Caki2 (cell line): ENCODE results near the gene CORO7. TPM values are rescaled to one million over a fixed set of nuclear protein-coding genes. Genes with fewer than 3 reads are reported as not detected.

ENCODE experiments used
- DNase-seq: peaks from one replicate; pipeline ENCODE4 v3.0.0-alpha.2; 2015; ENCODE audit warnings: low read depth
- in situ Hi-C: cut with HindIII; loops from 2 replicates; pipeline ENCODE4 v1.10.0; 2016; ENCODE audit warnings: low sequenced_read_pairs, low pct_unique_long_range_greater_than_20kb, mixed read lengths
- total RNA-seq: library from RNA; depleted of rRNA; stranded (reverse); fragments of >200 nt; shearing (Covaris generic); gene quantifications from 2 replicates; pipeline ENCODE4 v1.2.3, GENCODE V29; 2014; ENCODE audit warnings: low replicate concordance

CORO7 gene
- total RNA-seq, 1 experiment from 2014 or later = 31.7 TPM

DNA sequence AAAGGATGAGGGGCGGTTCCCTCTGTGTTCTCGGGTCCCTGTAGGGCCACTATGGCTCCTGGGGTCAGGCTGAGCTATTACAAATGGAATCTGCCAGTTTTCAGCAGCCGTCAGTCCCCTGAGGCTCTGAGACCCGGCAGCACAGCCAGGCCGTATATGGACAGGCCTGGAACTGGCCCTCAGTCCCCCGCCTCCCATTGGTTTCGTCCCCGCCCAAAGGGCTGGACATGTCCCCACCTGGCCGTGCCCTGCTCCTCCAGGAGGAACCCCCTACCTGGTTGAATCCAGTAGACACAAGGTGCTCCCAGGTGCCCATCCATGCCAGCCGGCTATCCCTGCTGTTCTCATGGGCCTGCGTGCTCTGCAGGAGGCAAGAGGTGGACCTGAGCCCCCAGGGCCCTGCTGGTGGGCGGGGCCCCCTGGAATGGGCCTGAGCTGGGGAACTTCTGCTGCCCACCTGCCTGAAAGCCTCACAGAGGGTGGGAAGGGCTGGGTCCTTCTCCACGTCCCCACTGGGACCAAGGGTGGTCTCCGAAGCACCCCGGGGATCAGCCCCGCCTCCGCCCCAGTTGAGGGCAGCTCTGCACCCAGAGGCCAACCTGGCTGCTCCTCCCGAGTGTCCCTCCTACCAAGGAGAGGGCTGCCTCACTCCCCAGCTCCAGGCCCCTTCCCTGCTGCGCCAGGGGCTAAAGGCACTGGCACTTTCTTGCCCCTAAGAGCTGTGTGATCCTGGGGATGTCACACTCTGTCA lies 27.9 kb downstream of the CORO7 start:
- no peak for DNase-seq
- in situ Hi-C loops = no loop called here

- in situ Hi-C loops = no loop called here
- DNase-seq = no peak
Measured at GRCh38 chr16:4387781-4388180, 28.6 kb downstream of the CORO7 start.

- DNase-seq = no peak
- in situ Hi-C loops = no loop called here
Measured at GRCh38 chr16:4386951-4387565, 29.3 kb downstream of the CORO7 start.

GRCh38 chr16:4386451-4386805 lies 30.0 kb downstream of the CORO7 start:
- DNase-seq = no peak
- in situ Hi-C loops = no loop called here

- in situ Hi-C loops = no loop called here
- DNase-seq = no peak
Measured at GRCh38 chr16:4385789-4386450, 30.5 kb downstream of the CORO7 start.

DNA sequence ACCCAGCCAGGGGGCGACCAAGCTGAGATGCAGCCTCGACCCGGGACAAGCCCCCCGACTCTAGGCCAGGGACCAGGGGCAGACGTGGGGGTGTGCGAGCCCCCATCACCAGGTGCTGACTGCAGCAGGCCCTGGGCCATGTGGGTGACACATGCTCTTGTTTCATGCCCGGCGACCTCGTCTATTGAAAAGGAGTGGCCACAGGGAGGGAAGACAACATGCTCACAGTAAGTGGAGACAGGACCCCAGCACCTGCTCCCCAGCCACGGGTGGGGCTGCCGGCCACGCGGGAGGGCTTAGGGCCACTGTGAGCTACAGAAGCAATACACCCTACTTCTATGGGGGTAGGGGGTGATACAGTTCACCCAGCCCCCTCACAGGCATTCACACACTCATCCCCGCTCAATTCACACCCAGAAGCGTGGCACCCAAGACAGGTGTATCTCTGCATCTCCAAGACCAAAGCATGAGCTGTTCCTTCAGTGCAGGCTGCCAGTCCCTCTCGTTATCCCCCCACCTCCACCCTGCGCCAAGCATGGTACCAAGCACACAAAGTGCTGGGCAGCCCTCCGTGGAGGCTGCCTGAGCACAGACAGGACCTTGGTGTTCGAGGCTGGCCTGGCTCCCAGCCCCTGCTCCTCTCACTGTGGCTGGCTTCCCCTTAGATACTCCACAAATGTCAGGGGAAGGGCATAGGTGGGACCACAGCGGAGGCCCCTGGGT lies 31.2 kb downstream of the CORO7 start:
- in situ Hi-C loops = no loop called here
- no peak for DNase-seq

GRCh38 chr16:4384509-4384942 lies 31.9 kb downstream of the CORO7 start:
- in situ Hi-C loops = no loop called here

GRCh38 chr16:4383591-4384444 lies 32.6 kb downstream of the CORO7 start:
- in situ Hi-C loops = no loop called here
- DNase-seq = no peak

More at GRCh38 chr16:4384509-4384942, 31.9 kb downstream of the CORO7 start:
- DNase-seq = no peak

- in situ Hi-C loops = no loop called here
- DNase-seq = no peak
Measured at GRCh38 chr16:4382795-4383357, 33.5 kb downstream of the CORO7 start.

DNA sequence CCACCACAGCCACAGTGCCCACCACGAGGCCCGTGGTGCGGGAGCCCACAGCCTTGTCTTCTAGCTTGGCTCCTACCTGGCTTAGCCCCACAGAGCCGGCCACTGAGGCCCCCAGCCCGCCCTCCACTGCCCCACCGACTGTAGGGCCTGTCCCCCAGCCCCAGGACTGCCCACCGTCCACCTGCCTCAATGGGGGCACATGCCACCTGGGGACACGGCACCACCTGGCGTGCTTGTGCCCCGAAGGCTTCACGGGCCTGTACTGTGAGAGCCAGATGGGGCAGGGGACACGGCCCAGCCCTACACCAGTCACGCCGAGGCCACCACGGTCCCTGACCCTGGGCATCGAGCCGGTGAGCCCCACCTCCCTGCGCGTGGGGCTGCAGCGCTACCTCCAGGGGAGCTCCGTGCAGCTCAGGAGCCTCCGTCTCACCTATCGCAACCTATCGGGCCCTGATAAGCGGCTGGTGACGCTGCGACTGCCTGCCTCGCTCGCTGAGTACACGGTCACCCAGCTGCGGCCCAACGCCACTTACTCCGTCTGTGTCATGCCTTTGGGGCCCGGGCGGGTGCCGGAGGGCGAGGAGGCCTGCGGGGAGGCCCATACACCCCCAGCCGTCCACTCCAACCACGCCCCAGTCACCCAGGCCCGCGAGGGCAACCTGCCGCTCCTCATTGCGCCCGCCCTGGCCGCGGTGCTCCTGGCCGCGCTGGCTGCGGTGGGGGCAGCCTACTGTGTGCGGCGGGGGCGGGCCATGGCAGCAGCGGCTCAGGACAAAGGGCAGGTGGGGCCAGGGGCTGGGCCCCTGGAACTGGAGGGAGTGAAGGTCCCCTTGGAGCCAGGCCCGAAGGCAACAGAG lies 34.2 kb downstream of the CORO7 start:
- in situ Hi-C loops = no loop called here
- DNase-seq = no peak

- no peak for DNase-seq
- in situ Hi-C loops = no loop called here
Measured at GRCh38 chr16:4381072-4381934, 35.1 kb downstream of the CORO7 start.

DNA sequence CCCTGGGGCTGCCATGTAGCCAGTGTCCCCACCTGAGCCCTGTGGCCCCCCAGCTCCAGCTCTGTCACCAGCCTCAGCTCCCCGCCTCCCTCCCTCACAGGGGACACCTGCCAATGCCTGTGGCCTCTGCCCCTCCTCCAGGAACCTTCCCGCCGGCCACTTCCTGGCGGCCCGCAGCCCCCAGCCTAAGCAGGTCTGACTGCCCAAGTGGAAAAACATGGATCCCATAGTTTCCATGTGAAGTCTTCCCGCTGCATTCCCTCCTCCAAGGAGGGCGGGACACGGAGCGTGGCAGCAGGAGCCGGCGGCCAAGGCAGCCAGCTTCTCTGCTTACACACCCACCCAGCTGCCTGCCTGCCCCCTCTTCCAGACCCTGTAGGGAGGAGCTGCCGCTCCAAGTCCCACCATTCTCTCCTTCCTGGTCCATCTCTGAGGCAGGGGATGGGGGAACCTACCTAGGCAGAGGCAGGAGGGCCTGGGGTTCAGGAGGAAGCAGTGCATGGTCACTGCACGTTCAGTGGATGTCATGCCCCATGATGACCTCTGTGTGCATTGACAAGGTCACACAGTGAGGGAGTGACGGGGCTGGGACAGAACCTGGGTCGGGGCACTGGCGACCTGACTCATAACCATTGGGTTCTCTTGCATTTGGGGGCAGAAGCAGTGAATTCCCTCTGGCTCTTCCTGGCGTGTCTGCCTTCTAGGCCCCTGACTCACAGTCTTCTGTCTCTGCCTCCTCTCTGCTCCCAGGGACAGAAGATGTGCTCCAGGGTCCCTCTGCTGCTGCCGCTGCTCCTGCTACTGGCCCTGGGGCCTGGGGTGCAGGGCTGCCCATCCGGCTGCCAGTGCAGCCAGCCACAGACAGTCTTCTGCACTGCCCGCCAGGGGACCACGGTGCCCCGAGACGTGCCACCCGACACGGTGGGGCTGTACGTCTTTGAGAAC lies 36.0 kb downstream of the CORO7 start:
- in situ Hi-C loops = no loop called here
- DNase-seq = no peak

DNA sequence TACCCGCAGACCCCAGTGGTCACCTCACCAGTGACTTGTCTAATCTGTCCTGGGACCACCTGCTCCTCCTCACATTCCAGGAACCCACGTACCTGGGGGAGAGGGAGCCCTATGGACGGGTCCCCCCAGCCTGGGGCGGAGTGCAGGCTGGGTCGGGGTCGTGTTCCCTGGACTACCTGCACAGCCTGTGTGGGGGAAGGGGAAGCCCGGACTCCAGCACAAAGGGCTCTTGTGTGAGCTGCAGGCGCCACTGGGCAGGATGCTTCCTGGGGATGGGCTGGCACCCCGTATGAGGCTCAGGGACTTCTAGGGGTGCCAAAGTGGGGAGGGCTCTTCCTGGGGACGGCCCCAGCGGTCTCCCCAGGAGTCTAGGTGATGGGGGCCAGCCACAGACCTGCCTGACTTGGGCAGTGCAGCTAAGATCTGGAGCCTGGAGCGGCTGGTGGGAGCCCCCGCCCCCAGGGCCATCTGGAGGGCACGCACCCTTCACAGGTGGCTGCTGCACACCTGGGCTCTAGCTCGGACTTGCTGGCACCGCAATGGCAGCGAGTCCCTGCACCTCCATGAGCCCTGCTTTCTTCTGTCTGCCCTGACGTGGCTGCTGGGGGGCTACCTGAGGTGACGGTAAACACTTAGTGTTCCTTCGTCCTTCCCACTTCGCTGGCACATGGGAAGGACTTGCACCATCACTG lies 37.3 kb downstream of the CORO7 start:
- DNase-seq = no peak

DNA sequence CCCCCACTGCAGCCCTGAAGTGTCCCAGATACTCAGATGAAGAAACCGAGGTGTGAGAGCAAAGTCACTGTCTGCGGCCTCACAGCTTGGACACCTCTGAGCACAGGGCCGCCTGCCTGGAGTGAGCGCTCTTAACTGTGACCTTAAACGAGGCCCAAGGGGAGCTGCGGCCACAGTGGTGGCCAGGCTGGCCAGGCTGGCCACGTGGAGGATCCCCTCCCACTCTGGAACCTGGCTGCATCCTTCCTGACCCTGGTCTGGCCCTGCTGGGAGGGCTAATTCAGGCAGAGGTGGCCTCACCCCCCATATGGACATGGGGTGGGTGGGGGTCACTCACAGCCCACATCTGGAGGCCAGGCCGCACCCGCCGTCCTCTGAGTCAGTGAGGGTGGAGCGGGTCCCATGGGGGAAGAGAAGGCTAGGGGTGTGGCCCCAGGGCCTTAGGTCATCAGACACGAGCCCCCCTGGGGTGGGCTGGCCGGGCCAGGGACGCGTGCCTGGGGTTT lies 38.2 kb downstream of the CORO7 start:
- in situ Hi-C loops = no loop called here
- DNase-seq = no peak

More for the DNA sequence above, 37.3 kb downstream of the CORO7 start:
- in situ Hi-C loops = no loop called here
